ENCODE data around the gene GRAMD1C.

The GRAMD1C gene

DNA sequence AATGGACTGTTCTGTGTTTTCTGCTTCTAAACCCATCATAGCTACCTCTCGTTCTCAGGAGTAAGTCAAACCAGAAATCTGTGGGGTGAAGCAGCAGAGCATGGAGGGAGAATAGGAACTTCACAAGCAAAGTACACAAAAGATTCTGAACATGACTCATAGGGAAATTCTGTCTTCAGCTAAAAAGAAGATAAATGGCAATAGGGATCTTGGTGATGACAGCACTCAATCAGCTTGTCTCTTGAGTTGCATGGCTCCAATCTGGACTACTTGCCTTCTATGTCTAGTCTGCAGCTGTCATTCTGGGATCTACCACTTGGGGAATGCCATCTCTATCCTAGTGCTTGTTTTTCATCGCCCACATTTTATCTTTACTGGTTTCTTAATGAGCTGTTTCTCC is 13.5 kb upstream of the GRAMD1C start:
- Histone ChIP-seq H3K4me3 (no peak overlapping the region), H3K4me1 (peaks cover 8 to 42% (median 26%) of the 10 kb centered on the region in 10 experiments), H3K36me3 (no peaks in the 10 kb centered on the region), H3K9ac (no peak overlapping the region), H3K9me3 (replicated peaks in 1 of 11) (peaks cover 0 to 5% (median 0%) of the 10 kb centered on the region in 11 experiments; a peak in 2 of 22 replicates), H3K27me3 (no peaks in the 10 kb centered on the region), H4K20me1 (no peaks in the 10 kb centered on the region), H3K4me2 (peak overlapping the region in 5 of 11 experiments; percentile 22 to 53 (median 33); a peak in 9 of 22 replicates), H3K27ac (peak overlapping the region in 1 of 11 experiments; percentile 0; a peak in 1 of 22 replicates)
- no peak for TF ChIP-seq Cebpa-rat (IDR thresholded peaks at IDR 0.05)

DNA sequence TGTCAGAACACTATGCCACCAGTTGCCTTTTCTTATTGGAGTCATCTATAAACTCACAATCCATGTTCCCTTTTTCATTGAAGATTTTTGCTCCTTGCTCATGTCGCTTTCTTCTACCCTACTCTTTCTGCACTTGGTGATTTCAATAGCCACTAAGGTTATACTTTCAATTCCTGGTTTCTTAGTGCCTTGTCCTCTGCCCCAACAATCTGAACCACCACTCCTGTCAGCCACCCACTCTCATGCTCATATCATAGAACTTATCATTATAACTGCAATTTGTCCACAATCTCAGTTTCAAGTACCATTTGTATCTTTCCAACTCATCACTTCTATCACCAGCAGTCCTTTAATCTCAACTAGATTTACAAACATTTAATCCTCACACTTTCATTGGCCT is 10.0 kb upstream of the GRAMD1C start:
- Histone ChIP-seq H3K27me3 (no peaks in the 10 kb centered on the region), H3K4me3 (no peak overlapping the region), H3K4me2 (peak overlapping the region in 7 of 11 experiments; percentile 64 to 94 (median 79); a peak in 12 of 22 replicates), H3K4me1 (peaks cover 18 to 71% (median 50%) of the 10 kb centered on the region in 10 experiments), H3K9me3 (replicated peaks in 1 of 11) (peaks cover 0 to 22% (median 11%) of the 10 kb centered on the region in 11 experiments; a peak in 18 of 22 replicates), H4K20me1 (no peaks in the 10 kb centered on the region), H3K36me3 (no peaks in the 10 kb centered on the region), H3K27ac (peak overlapping the region in 5 of 11 experiments; percentile 23 to 78 (median 75); a peak in 8 of 22 replicates), H3K9ac (no peak overlapping the region)
- TF ChIP-seq Cebpa-rat (IDR thresholded peaks at IDR 0.05), result no peak

DNA sequence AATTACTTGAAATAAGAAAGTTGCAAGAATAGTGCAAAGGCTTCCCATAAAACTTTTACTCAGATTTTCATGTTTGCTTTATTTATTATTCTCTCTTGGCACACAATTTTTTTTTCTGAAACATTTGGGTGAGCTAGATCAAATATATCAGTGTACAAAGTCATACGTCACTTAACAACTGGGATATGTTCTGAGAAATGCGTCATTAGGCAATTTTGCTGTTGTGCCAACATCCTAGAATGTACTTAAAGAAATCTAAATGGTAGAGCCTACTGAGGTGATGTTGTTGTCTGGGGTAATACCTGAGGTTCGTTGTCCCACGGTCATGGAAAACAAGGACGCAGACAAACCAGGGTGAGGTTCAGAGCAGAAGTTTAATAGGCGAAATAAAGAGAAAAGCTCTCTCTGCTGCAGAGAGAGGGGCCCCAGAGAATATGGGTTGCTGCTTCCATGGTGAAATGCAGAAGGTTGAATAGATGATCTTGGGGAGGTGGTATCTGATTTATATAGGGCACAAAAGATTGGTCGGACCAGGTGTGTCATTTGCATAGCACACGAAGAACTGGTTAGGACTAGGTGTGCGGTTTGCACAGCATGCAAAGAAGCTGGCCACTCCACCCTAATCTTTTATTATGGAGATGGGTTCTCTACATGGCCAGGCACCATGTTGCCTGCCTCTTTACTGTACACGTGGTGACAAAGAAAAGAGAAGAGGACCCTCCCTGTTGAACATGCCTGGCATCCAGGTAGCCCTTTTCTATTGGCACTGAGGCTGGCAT is 8.8 kb upstream of the GRAMD1C start:
- Histone ChIP-seq H3K27me3 (no peaks in the 10 kb centered on the region), H3K9me3 (replicated peaks in 1 of 11) (peaks cover 0 to 22% (median 11%) of the 10 kb centered on the region in 11 experiments; a peak in 18 of 22 replicates), H3K9ac (peak overlapping the region in 8 of 11 experiments; percentile 12 to 56 (median 43); a peak in 11 of 22 replicates), H3K36me3 (no peaks in the 10 kb centered on the region), H3K27ac (peak overlapping the region; percentile 30 to 80 (median 74); a peak in 20 of 22 replicates), H4K20me1 (no peaks in the 10 kb centered on the region), H3K4me3 (no peak overlapping the region; a peak in 1 of 20 replicates), H3K4me2 (peak overlapping the region; percentile 64 to 94 (median 78)), H3K4me1 (peaks cover 18 to 66% (median 48%) of the 10 kb centered on the region in 10 experiments)
- TF ChIP-seq Cebpa-rat (IDR thresholded peaks at IDR 0.05), result no peak

DNA sequence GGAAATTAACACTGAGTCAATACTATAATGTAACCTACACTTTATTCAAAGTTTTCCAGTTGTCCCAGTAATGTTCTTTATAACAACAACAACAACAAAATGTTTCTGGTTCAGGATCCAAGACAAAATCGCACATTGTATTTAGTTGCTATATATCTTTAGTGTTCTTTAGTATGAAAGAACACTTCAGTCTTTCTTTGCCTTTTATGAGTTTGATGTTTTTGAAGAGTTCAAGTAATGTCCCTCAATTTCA is 7.6 kb upstream of the GRAMD1C start:
- H4K20me1 ChIP-seq, result no peaks in the 10 kb centered on the region

DNA sequence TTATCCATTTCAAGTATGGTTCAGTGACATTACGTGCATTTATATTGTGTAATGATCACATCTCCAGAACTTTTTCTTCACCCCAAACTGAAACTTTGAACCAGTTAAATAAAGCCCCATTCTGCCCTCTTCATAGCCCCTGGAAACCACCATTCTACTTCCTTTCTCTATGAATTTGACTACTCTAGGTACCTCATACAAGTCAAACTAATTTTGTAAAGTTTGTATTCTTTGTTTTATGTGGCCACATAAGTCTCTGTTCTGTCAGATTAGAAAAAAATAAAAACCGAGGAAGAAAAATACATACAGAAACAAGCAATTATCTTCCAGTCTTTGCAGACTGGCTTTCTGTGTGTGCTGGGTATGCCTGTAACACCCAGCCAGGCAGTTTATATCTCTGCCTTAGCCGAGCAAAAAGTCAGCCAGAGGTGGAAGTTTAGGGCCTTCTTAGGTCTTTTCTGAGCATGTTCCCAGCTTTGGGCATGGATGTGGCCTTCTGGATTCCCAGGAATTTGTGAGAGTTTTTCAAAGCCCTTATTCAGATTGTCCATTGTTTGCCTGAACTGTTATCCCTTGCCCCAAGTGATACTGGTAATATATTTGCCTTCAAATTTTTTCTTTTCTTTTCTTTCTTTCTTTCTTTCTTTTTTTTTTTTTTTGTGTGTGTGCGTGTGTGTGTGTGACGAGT is 6.0 kb upstream of the GRAMD1C start:
- Histone ChIP-seq H3K27ac (peak overlapping the region in 3 of 11 experiments; percentile 71 to 78 (median 75); a peak in 5 of 22 replicates), H3K9me3 (replicated peaks in 1 of 11) (peaks cover 0 to 22% (median 11%) of the 10 kb centered on the region in 11 experiments; a peak in 18 of 22 replicates), H3K36me3 (no peaks in the 10 kb centered on the region), H3K4me3 (no peak overlapping the region), H4K20me1 (no peaks in the 10 kb centered on the region), H3K9ac (no peak overlapping the region), H3K4me2 (peak overlapping the region in 1 of 11 experiments; percentile 7; a peak in 1 of 22 replicates), H3K4me1 (peaks cover 18 to 53% (median 44%) of the 10 kb centered on the region in 10 experiments), H3K27me3 (no peaks in the 10 kb centered on the region)
- no peak for TF ChIP-seq Cebpa-rat (IDR thresholded peaks at IDR 0.05)

More for the DNA sequence above, 7.6 kb upstream of the GRAMD1C start:
- Histone ChIP-seq H3K9me3 (replicated peaks in 1 of 11) (peaks cover 0 to 22% (median 11%) of the 10 kb centered on the region in 11 experiments; a peak in 18 of 22 replicates), H3K27me3 (no peaks in the 10 kb centered on the region), H3K9ac (peak overlapping the region in 4 of 11 experiments; percentile 50 to 56 (median 53); a peak in 6 of 22 replicates), H3K36me3 (no peaks in the 10 kb centered on the region), H3K27ac (peak overlapping the region; percentile 42 to 80 (median 74); a peak in 20 of 22 replicates), H3K4me1 (peaks cover 18 to 55% (median 44%) of the 10 kb centered on the region in 10 experiments), H3K4me2 (peak overlapping the region; percentile 64 to 94 (median 78)), H3K4me3 (no peak overlapping the region)
- no peak for TF ChIP-seq Cebpa-rat (IDR thresholded peaks at IDR 0.05)

DNA sequence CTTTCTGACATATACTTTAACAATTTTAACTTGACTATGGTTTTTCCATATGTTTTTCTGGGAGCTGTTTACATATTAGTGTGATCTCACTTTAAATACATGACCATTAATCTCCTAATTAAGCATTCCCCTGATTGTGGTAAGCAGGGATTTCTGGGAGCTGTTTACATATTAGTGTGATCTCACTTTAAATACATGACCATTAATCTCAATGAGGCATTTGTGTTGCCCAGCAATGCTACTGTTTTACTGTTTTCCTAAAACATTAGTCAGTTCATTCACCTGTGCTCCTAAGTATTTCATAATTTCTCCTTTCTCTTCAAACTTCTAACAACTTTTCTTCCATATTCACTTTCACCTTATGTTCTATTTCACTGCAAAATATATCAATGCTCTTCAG is 3.6 kb upstream of the GRAMD1C start:
- TF ChIP-seq Cebpa-rat (IDR thresholded peaks at IDR 0.05), result no peak
- Histone ChIP-seq H3K27ac (no peak overlapping the region), H4K20me1 (no peaks in the 10 kb centered on the region), H3K36me3 (no peaks in the 10 kb centered on the region), H3K4me1 (peaks cover 17 to 38% (median 33%) of the 10 kb centered on the region in 10 experiments), H3K9ac (no peak overlapping the region), H3K9me3 (replicated peaks in 1 of 11) (peaks cover 0 to 17% (median 11%) of the 10 kb centered on the region in 11 experiments; a peak in 18 of 22 replicates), H3K27me3 (0 out of 22 replicates have a peak, but pooled peaks cover 0 to 3% (median 0%) of the 10 kb centered on the region in 11 experiments), H3K4me3 (no peak overlapping the region), H3K4me2 (no peak overlapping the region)

DNA sequence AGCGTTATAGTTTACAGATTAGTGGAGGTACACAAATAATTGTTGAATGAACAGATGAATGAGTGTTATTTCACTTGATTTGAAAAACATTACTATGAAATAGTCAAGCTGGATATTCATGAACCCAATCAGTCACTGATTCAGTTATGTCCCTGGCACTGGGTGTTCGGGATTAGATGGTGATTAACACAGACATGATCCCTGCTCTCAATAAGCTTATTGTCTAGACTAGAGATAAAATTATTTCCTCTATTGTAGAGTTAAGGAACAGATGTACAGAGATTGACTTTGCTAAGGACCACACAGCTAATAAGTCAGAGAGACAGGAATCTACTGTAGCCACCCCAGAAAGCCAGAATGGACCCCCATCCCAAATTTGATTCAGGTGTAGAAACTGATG is 963 bp downstream of the GRAMD1C start:
- peak overlapping the region; percentile 71 to 94 (median 82); a peak in 20 of 22 replicates for H3K4me2 ChIP-seq
- H3K9ac ChIP-seq, result peak overlapping the region in 1 of 11 experiments; percentile 68; a peak in 2 of 22 replicates
- peak overlapping the region in 4 of 10 experiments; percentile 63 to 67 (median 64); a peak in 3 of 20 replicates for H3K4me3 ChIP-seq
- H3K9me3 ChIP-seq (replicated peaks in 1 of 11), result no peaks in the 10 kb centered on the region
- H3K36me3 ChIP-seq, result no peaks in the 10 kb centered on the region
- H3K4me1 ChIP-seq, result peaks cover 5 to 13% (median 9%) of the 10 kb centered on the region in 10 experiments; a peak in 17 of 20 replicates
- H3K27ac ChIP-seq, result no peak overlapping the region
- 0 out of 22 replicates have a peak, but pooled peaks cover 0 to 3% (median 0%) of the 10 kb centered on the region in 11 experiments for H3K27me3 ChIP-seq
- no peak for TF ChIP-seq Cebpa-rat (IDR thresholded peaks at IDR 0.05)
- no peaks in the 10 kb centered on the region for H4K20me1 ChIP-seq

DNA sequence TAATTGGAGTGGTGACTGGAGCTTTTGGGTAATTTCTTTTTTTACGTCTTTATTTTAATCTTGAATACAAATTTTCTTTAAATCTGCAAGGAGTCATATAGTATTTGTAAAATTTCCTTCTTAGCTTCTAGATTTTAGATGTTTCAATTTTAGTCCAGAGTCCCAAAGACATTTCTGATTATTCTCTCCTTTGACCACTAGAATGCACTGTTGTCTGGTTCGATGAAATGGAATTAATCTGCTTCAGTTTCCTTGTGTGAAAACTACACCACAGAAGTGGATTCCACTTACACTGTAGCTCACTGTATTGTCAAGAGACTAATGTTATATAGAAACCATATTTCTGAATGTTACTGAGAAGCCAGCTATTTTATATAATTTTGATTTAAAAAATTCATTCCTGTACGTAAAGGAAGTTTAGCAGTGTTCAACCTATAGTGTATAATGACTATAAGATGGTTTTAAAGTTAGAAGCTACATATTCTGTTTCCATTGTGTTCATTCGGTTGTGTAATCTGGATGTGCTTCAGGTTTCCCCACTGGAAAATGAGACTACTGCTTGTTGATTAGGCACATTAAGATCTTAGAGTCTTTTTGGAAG is 6.1 kb downstream of the GRAMD1C start:
- no peak overlapping the region for H3K27ac ChIP-seq
- H3K4me2 ChIP-seq, result no peak overlapping the region
- no peak for TF ChIP-seq Cebpa-rat (IDR thresholded peaks at IDR 0.05)
- no peaks in the 10 kb centered on the region for H3K27me3 ChIP-seq
- no peaks in the 10 kb centered on the region for H3K9me3 ChIP-seq (replicated peaks in 1 of 11)
- H3K36me3 ChIP-seq, result no peaks in the 10 kb centered on the region
- H3K4me1 ChIP-seq, result 0 out of 20 replicates have a peak, but pooled peaks cover 0 to 2% (median 0%) of the 10 kb centered on the region in 10 experiments
- H3K4me3 ChIP-seq, result no peak overlapping the region
- no peak overlapping the region for H3K9ac ChIP-seq
- no peaks in the 10 kb centered on the region for H4K20me1 ChIP-seq
